ENCODE measurements around the gene FOXA2.

The FOXA2 gene

DNA sequence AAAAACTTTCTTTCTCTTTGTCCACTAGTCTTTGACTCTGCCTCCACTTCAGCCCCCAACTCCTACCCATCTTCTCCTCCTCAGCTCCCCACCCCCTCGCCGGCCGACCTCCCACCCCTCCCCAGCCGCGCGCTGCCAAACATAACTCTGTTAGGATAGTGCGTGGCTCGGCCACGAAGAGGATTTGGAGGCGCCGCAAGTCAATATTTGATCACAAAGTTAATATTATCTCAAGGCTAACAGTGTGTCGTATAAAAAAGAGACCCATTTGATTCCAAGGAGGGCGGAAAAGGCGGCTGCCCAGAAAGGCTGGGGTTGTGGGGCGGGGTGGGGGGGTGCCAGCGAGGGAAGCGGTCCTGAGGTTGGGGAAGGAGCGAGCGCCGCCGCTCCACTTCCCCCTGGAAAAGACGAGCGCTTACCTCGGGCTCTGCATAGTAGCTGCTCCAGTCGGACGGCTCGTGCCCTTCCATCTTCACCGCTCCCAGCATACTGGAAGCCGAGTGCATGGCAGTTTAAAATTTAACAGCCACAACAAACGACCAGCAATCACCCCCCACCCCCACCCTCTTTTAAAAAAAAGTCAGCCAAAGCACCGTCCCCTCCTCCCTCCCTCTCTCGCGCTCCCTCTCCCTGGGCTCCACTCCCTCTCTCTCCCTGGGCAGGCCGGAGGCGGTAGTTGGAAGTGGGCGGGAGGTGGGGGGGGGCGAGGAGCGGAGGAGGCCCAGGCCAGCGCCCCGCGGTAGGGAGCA lies 425 bp downstream of the FOXA2 start:
- no peaks in the 10 kb centered on the region for H3K36me3 ChIP-seq (ENCODE audit: insufficient read depth, low read depth, low read length)
- peaks cover 12% of the 10 kb centered on the region; the same call in 1 of the 2 replicates for H3K9me3 ChIP-seq (ENCODE audit: insufficient read depth, low read depth, low read length)
- H3K4me1 ChIP-seq (ENCODE audit: insufficient read depth, low read length): no peaks in the 10 kb centered on the region; the same call in 1 of the 2 replicates
- H3K27ac ChIP-seq (ENCODE audit: low read length): no peak overlapping the region
- peaks cover 99% of the 10 kb centered on the region for H3K27me3 ChIP-seq (ENCODE audit: insufficient read depth, low read length)
- no peak overlapping the region for H3K9ac ChIP-seq (ENCODE audit: low read depth, low read length)
- peak overlapping the region; percentile 51; the same call in 1 of the 2 replicates for H3K4me3 ChIP-seq (ENCODE audit: low read length)

DNA sequence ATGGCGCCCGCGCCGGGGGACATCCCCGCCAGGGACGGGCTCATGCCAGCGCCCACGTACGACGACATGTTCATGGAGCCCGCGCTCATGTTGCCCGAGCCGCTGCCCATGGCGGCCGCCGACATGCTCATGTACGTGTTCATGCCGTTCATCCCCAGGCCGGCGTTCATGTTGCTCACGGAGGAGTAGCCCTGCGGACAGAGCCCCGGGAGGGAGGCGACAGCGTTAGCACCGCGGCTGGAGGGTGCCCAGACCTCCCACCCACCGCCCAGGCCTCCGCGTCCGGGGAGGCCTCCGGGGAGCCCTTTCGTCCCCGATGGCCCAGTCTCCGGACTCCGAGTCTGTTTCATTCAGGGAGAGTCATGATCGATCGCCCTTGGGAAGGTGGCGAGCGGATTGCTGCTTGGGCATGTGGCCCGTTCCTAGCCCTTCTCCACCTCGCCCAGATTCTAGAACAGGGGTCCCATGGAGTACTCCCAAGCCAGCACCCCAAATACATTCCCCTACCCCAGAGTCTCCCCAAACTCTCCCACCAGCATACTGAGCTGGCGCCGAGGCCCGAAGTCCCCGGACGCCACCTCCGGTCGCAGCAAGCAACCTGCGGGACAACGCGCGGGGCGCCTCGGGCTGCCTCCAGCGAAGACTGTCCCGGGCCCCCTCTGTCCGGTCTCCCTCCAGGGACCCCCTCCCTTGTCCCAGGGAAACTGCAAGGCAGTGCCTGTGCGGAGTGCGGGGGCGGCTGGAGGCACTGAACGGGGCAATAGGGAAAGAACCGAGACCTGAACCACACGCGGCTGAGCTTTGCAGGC lies 1.2 kb downstream of the FOXA2 start:
- Histone ChIP-seq H3K27me3 (ENCODE audit: insufficient read depth, low read length) (peaks cover 99% of the 10 kb centered on the region), H3K9me3 (ENCODE audit: insufficient read depth, low read depth, low read length) (peaks cover 12% of the 10 kb centered on the region; the same call in 1 of the 2 replicates), H3K27ac (ENCODE audit: low read length) (no peak overlapping the region), H3K4me3 (ENCODE audit: low read length) (peak overlapping the region; percentile 51; the same call in 1 of the 2 replicates), H3K4me1 (ENCODE audit: insufficient read depth, low read length) (no peaks in the 10 kb centered on the region; the same call in 1 of the 2 replicates), H3K36me3 (ENCODE audit: insufficient read depth, low read depth, low read length) (no peaks in the 10 kb centered on the region), H3K9ac (ENCODE audit: low read depth, low read length) (no peak overlapping the region)

DNA sequence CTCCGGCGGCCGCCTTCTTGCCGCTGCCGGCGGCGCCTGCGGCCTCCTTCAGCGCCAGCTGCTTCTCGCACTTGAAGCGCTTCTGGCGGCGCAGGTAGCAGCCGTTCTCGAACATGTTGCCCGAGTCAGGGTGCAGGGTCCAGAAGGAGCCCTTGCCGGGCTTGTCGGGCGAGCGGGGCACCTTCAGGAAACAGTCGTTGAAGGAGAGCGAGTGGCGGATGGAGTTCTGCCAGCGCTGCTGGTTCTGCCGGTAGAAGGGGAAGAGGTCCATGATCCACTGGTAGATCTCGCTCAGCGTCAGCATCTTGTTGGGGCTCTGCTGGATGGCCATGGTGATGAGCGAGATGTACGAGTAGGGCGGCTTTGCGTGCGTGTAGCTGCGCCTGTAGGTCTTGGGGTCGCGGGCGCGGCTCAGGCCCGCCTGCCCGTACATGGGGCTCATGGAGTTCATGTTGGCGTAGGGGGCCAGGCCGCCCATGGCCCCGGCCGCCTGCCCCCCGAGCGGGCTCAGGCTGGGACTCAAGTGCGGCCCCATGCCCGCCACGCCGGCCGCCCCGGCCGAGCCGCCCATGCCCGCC lies 1.9 kb downstream of the FOXA2 start:
- H3K4me3 ChIP-seq (ENCODE audit: low read length): peak overlapping the region; percentile 35; the same call in 1 of the 2 replicates
- peaks cover 99% of the 10 kb centered on the region for H3K27me3 ChIP-seq (ENCODE audit: insufficient read depth, low read length)
- H3K27ac ChIP-seq (ENCODE audit: low read length): no peak overlapping the region
- H3K36me3 ChIP-seq (ENCODE audit: insufficient read depth, low read depth, low read length): no peaks in the 10 kb centered on the region
- no peak overlapping the region for H3K9ac ChIP-seq (ENCODE audit: low read depth, low read length)
- H3K4me1 ChIP-seq (ENCODE audit: insufficient read depth, low read length): no peaks in the 10 kb centered on the region; the same call in 1 of the 2 replicates
- H3K9me3 ChIP-seq (ENCODE audit: insufficient read depth, low read depth, low read length): peaks cover 12% of the 10 kb centered on the region; the same call in 1 of the 2 replicates

DNA sequence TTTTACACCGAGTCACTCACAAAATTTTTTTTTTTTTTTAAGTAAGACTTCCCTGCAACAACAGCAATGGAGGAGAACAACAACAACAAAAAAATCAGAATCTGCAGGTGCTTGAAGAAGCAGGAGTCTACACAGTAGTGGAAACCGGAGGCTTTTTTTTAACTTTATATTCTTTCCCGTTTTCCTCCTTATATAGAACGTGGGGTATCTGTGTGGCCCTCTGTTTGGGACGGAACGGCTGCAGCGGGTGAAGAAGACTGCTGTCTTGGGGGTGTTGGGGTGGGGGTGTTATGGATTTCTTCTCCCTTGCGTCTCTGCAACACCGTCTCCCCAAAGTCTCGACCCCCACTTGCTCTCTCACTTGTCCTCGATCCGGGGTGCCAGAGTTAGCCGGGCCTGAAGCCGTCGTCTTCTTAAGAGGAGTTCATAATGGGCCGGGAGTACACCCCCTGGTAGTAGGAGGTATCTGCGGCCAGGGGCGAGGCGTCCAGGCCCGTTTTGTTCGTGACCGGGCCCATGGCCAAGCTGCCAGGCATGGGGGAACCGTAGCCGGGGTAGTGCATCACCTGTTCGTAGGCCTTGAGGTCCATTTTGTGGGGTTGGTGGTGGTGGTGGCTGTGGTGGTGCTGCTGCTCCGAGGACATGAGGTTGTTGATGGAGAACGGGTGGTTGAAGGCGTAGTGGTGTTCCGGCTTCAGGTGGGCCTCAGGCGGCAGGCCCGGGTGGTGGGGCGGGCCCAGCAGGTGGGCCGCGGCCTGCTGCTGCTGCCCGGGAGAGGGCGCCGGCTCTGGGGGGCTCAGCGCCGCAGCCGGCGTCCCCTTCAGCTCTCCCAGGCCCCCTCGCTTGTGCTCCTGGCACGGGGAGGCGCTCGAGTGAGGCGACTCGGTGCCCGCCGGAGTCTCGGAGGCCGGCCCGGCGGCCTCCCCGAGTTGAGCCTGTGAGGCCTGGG lies 2.7 kb downstream of the FOXA2 start:
- no peaks in the 10 kb centered on the region; the same call in 1 of the 2 replicates for H3K4me1 ChIP-seq (ENCODE audit: insufficient read depth, low read length)
- no peak overlapping the region for H3K27ac ChIP-seq (ENCODE audit: low read length)
- H3K9me3 ChIP-seq (ENCODE audit: insufficient read depth, low read depth, low read length): peaks cover 13% of the 10 kb centered on the region; the same call in 1 of the 2 replicates
- no peaks in the 10 kb centered on the region for H3K36me3 ChIP-seq (ENCODE audit: insufficient read depth, low read depth, low read length)
- H3K4me3 ChIP-seq (ENCODE audit: low read length): no peak overlapping the region
- H3K9ac ChIP-seq (ENCODE audit: low read depth, low read length): no peak overlapping the region
- H3K27me3 ChIP-seq (ENCODE audit: insufficient read depth, low read length): peaks cover 99% of the 10 kb centered on the region

DNA sequence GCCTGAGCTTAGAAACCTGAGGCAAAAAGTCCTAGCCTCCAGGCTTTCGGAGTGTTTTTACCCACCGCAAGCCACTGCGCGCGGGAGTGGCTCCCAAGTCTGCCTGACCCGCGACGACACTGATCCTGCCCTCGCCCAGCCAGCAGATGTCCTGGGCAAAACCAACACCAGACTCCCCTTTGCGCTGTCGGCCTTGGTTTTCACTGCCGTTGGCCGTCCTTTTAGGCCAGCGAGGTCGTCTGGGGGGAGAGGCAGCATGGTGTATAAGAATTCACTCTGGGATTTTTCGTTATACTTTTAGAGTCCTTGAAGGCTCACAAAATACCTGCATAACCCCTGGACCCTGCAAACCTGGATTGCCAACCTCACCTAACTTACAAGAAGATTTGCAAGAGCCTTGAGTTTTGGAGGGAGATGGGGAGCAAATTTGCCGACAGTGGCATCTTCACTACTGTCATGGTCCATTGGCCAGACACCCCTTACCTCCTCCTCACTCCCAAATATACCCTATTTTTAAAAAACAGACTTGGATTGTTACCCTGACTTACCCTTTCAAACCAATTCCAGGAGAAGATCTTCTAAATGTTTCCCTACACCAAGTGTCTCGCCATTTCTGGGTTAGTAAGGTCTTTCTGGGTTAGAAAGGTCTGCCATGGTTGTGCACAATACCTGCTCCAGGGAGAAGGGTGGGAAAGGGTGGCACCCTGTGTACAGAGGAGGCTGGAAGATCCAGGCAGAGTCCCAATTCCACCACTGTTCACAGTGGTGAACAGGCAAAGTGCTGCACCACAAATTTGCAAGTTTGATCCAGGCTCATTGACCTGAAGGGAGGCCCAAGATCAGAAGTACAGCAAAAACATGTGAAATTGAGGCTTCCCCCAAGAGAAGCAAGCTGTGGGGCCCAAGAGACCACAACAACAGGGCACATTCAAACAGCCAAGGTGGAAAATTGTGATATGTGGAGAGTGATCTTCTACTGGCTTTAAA lies 4.4 kb downstream of the FOXA2 start:
- Histone ChIP-seq H3K27ac (ENCODE audit: low read length) (no peak overlapping the region), H3K9me3 (ENCODE audit: insufficient read depth, low read depth, low read length) (peaks cover 7% of the 10 kb centered on the region; the same call in 1 of the 2 replicates), H3K36me3 (ENCODE audit: insufficient read depth, low read depth, low read length) (no peaks in the 10 kb centered on the region), H3K27me3 (ENCODE audit: insufficient read depth, low read length) (peaks cover 99% of the 10 kb centered on the region), H3K4me1 (ENCODE audit: insufficient read depth, low read length) (peaks cover 12% of the 10 kb centered on the region; the same call in 1 of the 2 replicates), H3K9ac (ENCODE audit: low read depth, low read length) (no peak overlapping the region), H3K4me3 (ENCODE audit: low read length) (no peak overlapping the region)

DNA sequence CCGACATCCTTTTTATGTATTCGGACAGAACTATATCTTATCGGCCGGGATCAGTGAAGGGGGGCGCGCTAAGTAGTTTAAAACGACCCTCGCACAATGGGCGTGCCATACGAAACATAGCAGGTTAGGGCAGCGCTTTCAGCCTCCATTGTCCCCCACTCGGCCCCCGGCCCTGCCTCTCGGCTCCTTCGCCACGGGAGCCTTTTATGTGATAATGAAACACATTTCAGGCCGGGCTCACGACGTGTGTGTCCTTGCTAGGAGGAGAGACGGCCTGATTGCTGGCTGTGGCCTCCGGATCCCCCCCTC lies 5.3 kb downstream of the FOXA2 start:
- Histone ChIP-seq H3K36me3 (ENCODE audit: insufficient read depth, low read depth, low read length) (no peaks in the 10 kb centered on the region), H3K4me3 (ENCODE audit: low read length) (no peak overlapping the region), H3K27ac (ENCODE audit: low read length) (no peak overlapping the region), H3K9me3 (ENCODE audit: insufficient read depth, low read depth, low read length) (peaks cover 7% of the 10 kb centered on the region; the same call in 1 of the 2 replicates), H3K9ac (ENCODE audit: low read depth, low read length) (no peak overlapping the region), H3K27me3 (ENCODE audit: insufficient read depth, low read length) (peaks cover 100% of the 10 kb centered on the region), H3K4me1 (ENCODE audit: insufficient read depth, low read length) (peaks cover 17% of the 10 kb centered on the region)

DNA sequence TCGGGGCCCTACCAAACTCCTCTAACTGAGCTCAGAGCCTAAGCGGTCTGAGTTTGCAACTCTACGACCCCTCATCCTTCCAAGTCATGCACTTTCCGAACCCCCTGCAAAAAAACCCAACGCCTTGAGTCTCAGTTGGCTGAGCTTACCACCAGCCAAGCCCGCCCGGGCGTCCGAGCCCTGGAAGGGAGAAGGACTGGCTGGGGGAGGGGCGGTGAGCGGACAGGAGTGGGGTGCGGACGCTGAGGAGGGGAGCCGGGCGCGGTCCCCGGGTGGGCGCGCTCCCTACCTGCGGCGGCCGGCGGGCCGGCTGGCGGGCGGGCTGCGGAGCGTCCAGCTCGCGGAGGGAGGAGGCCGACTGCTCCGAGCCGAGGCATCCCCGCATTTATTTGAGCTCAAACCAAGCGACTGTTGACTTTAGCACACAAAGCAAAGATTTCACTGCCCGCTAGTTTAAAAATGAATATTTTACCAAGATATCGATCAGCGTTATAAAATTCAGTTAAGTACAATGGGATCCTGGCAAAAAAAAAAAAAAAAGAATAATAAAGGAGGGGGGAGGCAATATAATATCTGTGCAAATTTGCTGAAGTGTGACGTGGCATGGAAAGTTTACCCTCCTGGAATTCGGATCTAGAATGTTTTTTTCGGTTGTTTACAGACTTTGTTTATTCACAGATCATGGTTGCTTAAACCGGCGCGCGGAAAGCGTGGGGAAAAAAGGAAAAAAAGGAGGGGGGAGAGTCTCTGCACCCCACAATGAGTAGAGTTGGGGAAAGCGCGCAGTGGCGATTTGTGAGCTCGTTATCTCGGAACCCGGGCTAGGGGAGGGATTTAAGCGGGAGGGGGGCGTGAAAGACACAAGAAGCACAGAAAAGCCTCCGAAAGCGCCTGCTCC lies 5.9 kb downstream of the FOXA2 start:
- H3K36me3 ChIP-seq (ENCODE audit: insufficient read depth, low read depth, low read length): no peaks in the 10 kb centered on the region
- peaks cover 7% of the 10 kb centered on the region; the same call in 1 of the 2 replicates for H3K9me3 ChIP-seq (ENCODE audit: insufficient read depth, low read depth, low read length)
- H3K9ac ChIP-seq (ENCODE audit: low read depth, low read length): no peak overlapping the region
- H3K27me3 ChIP-seq (ENCODE audit: insufficient read depth, low read length): peaks cover 100% of the 10 kb centered on the region
- H3K4me3 ChIP-seq (ENCODE audit: low read length): peak overlapping the region; percentile 30; the same call in 1 of the 2 replicates
- H3K27ac ChIP-seq (ENCODE audit: low read length): no peak overlapping the region
- peaks cover 17% of the 10 kb centered on the region for H3K4me1 ChIP-seq (ENCODE audit: insufficient read depth, low read length)

DNA sequence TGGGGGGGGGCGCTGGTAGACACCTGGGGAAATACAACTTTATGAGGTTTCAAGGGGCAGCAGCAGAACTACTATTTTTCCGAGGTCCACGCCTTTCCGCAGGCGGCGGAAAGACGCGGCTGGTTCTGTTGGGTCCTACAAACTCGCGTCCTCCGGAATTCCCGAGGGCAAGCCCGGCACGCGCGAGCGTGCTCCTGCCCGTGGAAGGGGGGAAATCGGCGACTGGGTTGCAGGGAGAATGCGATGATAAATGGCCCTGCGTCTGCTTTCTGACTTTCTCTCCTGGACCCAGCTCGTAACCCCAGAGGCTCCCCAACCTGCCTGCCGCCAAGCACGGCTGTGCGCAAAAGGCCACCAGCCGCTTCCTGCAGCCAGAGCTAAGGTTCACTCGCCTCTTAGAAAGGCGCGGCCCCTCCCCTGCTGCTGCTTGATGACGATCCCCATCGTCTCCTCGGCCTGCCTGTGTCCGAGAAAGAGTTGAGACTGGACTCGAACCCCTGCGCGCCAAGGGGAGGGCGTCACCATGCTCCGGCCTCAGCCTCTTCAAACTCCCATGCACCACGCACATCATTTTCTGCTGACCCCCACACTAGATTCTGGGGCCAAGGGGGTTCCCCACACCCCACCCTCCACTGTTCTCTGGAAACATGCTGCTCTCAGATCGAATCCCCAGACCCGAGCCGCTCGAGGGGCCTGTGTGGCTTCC lies 6.7 kb downstream of the FOXA2 start:
- H3K27me3 ChIP-seq (ENCODE audit: insufficient read depth, low read length): peaks cover 100% of the 10 kb centered on the region
- no peak overlapping the region for H3K9ac ChIP-seq (ENCODE audit: low read depth, low read length)
- no peaks in the 10 kb centered on the region for H3K36me3 ChIP-seq (ENCODE audit: insufficient read depth, low read depth, low read length)
- no peak overlapping the region for H3K27ac ChIP-seq (ENCODE audit: low read length)
- H3K4me3 ChIP-seq (ENCODE audit: low read length): no peak overlapping the region; the same call in 1 of the 2 replicates
- H3K4me1 ChIP-seq (ENCODE audit: insufficient read depth, low read length): peaks cover 17% of the 10 kb centered on the region
- H3K9me3 ChIP-seq (ENCODE audit: insufficient read depth, low read depth, low read length): peaks cover 7% of the 10 kb centered on the region; the same call in 1 of the 2 replicates

Measured in iPS-20b (cell line).